Mucosa of descending colon (tissue), 3 donors: Measurements from ENCODE around the gene PLCE1. TPM values are rescaled to one million over a fixed set of nuclear protein-coding genes. Genes with fewer than 3 reads are reported as not detected.

Source experiments
- ATAC-seq: fragments of 200-7000 bp; cut with Tn5 transposase; one replicate; pipeline ENCODE4 v1.9.1; 2020; ENCODE audit warnings: mild to moderate bottlenecking, moderate library complexity
- DNase-seq, 3 donors: peaks; one replicate each; pipeline ENCODE4 v3.0.0-alpha.2; 2020
- H3K36me3 ChIP-seq: fragments of 200-600 bp; one replicate; pipeline ENCODE4 v1.8.0; 2021; ENCODE audit warnings: low read depth, mild to moderate bottlenecking
- H3K4me1 ChIP-seq: fragments of 200-600 bp; one replicate; pipeline ENCODE4 v1.8.0; 2021; ENCODE audit warnings: low read depth, mild to moderate bottlenecking
- H3K4me3 ChIP-seq: fragments of 200-600 bp; one replicate; pipeline ENCODE4 v1.8.0; 2021; ENCODE audit warnings: mild to moderate bottlenecking
- H3K9me3 ChIP-seq: fragments of 200-600 bp; one replicate; pipeline ENCODE4 v1.8.0; 2021; ENCODE audit warnings: mild to moderate bottlenecking
- CTCF ChIP-seq: fragments of 200-600 bp; IDR thresholded peaks from one replicate; pipeline ENCODE4 v1.8.0; 2022; ENCODE audit warnings: antibody characterized with exemption, mild to moderate bottlenecking
- intact Hi-C, 2 donors: fragments of 100-400 bp; cut with DNase I in 1 of 2; cut with micrococcal nuclease in 1 of 2; formaldehyde crosslinking; loops; one replicate each; pipeline versions ENCODE4 v1.11.0 to v1.11.1; 2022; cut with DNase I, micrococcal nuclease
- total RNA-seq, 3 donors: library from RNA; stranded (reverse); fragmentation: NEBNext Ultra II Directional in 2 of 3; extraction: Animal tissue kit (Norgen Biotek cat#: 25700) in 2 of 3; gene quantifications; one replicate each; pipeline versions ENCODE4 v1.2.1 to v1.2.4, GENCODE V29; 2021 to 2023
- donor health status: DM: no; HTN: no; CAD: no; lungs with moderate emphysema.
- donor health status: DM: no; HTN: no; CAD: no.
- donor health status: DM: no; HTN: yes; CAD: no.

The PLCE1 gene
- total RNA-seq, 3 donors from 2014 or later: 36.1 to 68.9 (median 39.3) TPM

- Histone ChIP-seq H3K4me3 (peak overlapping the region; percentile 42), H3K36me3 (no peaks in the 10 kb centered on the region), H3K4me1 (peaks cover 2% of the 10 kb centered on the region), H3K9me3 (no peaks in the 10 kb centered on the region)
- no peak for ATAC-seq
- DNase-seq: no peak
- intact Hi-C loops: no loop called here
- TF ChIP-seq CTCF: no peak
These were observed 689 bp downstream of the PLCE1 start for GRCh38 chr10:93994438-93994801.

DNA sequence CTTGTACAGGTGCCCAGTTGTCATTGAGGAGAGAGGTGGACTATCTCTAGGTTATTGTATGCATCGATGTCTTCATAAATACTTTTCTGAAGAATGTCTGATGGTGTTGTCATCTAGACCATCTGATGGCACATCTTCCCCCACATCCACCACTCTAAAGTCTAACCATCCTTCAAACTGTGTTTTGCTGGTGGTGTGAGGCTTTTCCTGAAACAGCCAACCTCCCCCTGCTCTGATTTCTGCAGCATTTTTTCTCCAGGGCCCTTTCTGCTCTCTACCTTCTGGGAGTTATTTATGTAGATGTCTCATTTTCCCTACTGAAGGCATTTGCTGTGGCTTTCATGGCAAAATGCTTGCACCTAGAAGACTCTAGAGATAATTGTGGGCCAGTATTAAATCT, 1.5 kb downstream of the PLCE1 start:
- Histone ChIP-seq H3K4me3 (peak overlapping the region; percentile 42), H3K9me3 (no peaks in the 10 kb centered on the region), H3K4me1 (peaks cover 9% of the 10 kb centered on the region), H3K36me3 (no peaks in the 10 kb centered on the region)
- intact Hi-C loops: no loop called here
- DNase-seq (no peak), ATAC-seq (no peak)
- no peak for TF ChIP-seq CTCF

DNA sequence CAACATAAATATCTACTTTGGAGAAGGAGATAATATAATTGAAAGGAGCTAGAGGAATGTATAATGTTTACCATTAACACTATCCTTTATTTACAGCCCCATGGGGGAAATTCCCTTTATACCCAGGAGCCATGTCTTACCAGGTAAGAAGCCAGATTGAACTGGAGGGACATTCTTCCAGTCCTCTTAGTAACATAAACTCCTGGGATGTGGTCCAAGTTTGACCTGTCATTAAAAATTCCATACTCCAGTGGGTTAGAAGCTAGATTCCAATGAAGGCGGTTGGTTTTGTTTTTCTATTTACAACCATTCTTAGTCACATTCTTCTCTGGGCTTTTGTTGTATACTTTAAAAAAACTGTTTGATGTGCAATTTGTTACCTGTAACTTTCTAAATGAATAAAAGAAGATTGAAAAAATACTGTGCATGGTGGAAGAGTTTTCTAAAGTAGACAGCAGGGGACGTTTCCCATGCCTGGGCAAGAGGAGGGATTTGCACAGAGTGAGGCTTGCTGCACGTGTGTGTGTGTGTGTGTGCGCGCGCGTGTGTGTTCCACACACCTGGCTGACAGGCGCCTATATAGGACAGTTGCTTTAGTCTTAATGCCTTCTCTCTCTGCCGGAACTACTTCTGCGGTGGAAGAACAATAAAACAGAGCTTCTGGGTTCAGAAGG, 2.0 kb downstream of the PLCE1 start:
- ATAC-seq (peak; percentile 10), DNase-seq (peak in 1 of 3 donors; percentile 56)
- TF ChIP-seq CTCF: no peak

DNA sequence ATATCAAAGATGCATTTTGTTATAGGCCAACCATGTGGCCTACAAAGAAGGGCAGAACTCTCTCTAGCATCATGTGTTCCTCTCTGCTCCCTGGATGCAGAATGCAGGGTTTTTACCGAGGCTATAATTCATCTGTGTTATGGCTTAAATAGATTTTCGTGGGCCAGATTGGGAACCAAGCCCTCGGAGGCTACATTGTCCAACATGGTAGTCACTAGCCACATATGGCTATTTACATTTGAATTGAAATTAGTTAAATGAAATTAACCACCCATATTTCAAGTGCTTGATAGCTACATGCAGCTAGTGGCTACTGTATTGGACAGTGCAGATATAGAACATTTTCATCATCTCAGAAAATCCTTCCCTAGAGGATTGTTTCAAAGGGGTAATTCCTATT, 2.8 kb downstream of the PLCE1 start:
- Histone ChIP-seq H3K4me3 (no peak overlapping the region), H3K36me3 (no peaks in the 10 kb centered on the region), H3K4me1 (peaks cover 20% of the 10 kb centered on the region), H3K9me3 (no peaks in the 10 kb centered on the region)
- TF ChIP-seq CTCF: no peak
- intact Hi-C loops: no loop called here
- DNase-seq: no peak
- ATAC-seq: no peak

More for the DNA sequence above, 2.0 kb downstream of the PLCE1 start:
- Histone ChIP-seq H3K9me3 (no peaks in the 10 kb centered on the region), H3K36me3 (no peaks in the 10 kb centered on the region), H3K4me1 (peaks cover 13% of the 10 kb centered on the region), H3K4me3 (no peak overlapping the region)
- intact Hi-C loops: no loop called here

DNA sequence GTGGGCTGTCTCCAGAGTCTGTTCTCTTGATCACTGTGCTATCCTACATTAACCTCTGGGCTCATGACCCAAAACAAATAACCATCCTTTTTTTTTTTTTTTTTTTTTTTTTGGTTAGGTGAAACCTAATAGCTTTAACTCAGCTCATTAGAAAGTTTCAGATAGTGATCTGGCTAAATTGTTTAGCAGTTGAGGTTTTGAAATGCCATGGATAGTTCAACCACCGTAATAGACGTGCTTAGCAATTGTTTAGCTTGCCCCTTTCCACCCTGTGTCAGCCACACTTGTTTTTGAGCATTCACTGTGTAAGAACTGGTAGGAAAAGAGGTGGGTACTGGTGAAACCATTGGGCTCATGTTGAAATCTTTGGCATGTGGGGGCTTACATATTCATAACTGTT, 3.8 kb downstream of the PLCE1 start:
- no peak for TF ChIP-seq CTCF
- Histone ChIP-seq H3K4me3 (no peak overlapping the region), H3K36me3 (no peaks in the 10 kb centered on the region), H3K4me1 (peaks cover 22% of the 10 kb centered on the region), H3K9me3 (no peaks in the 10 kb centered on the region)
- ATAC-seq: no peak
- DNase-seq: no peak
- intact Hi-C loops: no loop called here
